C4-2B (cell line): ENCODE measurements around the gene TUBA1B.
"Not testable (repeated sequence)": the region's sequence is repeated elsewhere in the genome, so short reads cannot be mapped to it uniquely, and the experiment has no call there.

Experiments
- CTCF ChIP-seq: fragments of 450-650 bp; conservative IDR thresholded peaks from 2 replicates; pipeline ENCODE4 v1.5.1; 2017; ENCODE audit warnings: mild to moderate bottlenecking
- ZFX ChIP-seq: fragments of 450-650 bp; IDR thresholded peaks from 2 replicates; pipeline ENCODE4 v1.6.1; 2017

- not testable (repeated sequence) for TF ChIP-seq CTCF, ZFX
Measured at GRCh38 chr12:49136997-49137396, 5.8 kb upstream of the TUBA1B start.
